ENCODE measurements around the gene S100B.
"Not testable (repeated sequence)": the region's sequence is repeated elsewhere in the genome, so short reads cannot be mapped to it uniquely, and the experiment has no call there.

Gene S100B

DNA sequence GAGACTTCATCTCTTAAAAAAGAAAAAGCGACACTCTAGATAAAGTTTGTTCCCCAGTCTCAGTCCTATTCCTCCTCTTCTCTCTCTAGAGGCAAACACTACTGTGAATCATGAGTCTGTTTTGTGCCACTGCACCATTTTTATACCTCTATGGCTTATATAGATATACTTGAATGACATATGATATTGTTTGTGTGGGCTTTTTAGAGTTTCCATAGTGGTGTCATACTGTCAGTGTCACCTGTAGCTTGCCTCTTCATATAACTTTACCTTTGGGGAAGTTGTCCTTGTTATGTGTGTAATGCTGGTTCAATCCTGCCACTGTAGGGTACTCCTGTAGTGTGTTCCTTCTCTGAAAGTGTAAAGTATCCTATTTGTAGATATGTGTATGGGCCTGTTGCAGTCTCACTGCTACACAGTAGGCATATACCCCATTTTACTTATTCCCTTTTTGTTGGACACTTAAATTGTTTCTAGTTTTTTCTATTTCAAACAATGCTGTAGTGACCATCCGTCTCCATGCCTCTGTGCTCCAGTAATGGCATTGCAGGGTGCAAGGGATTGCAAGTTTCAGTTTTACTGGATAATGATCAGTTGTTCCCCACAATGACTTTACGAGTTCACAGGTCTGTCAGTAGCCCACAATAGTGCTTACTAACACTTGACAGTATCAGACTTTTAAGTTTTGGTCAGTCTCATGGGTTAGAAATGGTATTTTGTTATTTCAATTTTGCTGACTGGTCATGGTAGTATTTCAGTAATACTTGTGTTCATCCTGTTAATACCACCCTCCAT is 33.3 kb upstream of the S100B start:
- Histone ChIP-seq H3K9me3 (ENCODE audit: control insufficient read depth, low read length) (no peaks in the 10 kb centered on the region), H3K4me1 (ENCODE audit: control insufficient read depth, insufficient read depth, low read length) (peaks cover 17% of the 10 kb centered on the region), H3K27me3 (ENCODE audit: control insufficient read depth, insufficient read depth, low read length) (no peaks in the 10 kb centered on the region), H3K36me3 (ENCODE audit: control insufficient read depth, insufficient read depth, low read length) (no peaks in the 10 kb centered on the region), H3K9ac (ENCODE audit: low read length) (no peak overlapping the region), H3K4me3 (ENCODE audit: low read length) (no peak overlapping the region)

DNA sequence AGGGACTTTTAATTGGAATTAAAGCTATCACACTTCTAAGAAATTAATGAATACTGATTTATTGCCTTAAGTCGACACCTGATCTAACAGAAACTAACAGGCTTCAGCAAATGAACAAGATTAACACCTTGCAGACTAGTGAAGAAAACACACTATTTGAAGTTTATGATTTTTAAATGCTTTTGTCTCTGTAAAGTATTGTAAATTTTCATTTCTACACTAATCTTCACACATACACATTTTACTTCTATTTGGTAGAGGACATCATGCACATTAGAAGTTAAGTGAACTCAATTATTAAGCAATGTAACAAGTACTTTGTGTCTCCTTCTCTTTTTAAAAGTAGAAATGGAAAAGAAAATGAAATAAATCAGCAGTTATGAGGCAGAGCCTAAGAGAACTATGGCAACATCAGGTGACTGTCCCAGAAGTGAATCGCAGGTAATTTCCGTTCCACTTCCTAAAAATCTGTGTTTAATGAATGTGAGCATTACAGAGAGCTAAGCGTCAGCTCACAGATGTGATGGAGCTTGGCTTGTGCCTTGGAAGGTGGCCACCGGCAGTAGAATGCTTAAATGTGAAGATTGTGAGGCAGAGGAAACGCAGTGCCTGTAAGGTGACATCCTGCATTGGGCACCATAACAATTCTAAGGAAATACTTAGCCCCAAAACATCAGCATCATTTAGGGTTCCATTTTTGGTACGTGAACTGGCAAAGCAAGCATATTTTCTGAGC is 31.8 kb upstream of the S100B start:
- Histone ChIP-seq H3K9me3 (ENCODE audit: control insufficient read depth, low read length) (no peaks in the 10 kb centered on the region), H3K4me1 (ENCODE audit: control insufficient read depth, insufficient read depth, low read length) (peaks cover 17% of the 10 kb centered on the region), H3K27me3 (ENCODE audit: control insufficient read depth, insufficient read depth, low read length) (no peaks in the 10 kb centered on the region), H3K4me3 (ENCODE audit: low read length) (peak overlapping the region; percentile 83), H3K36me3 (ENCODE audit: control insufficient read depth, insufficient read depth, low read length) (no peaks in the 10 kb centered on the region), H3K9ac (ENCODE audit: low read length) (peak overlapping the region; percentile 87)

DNA sequence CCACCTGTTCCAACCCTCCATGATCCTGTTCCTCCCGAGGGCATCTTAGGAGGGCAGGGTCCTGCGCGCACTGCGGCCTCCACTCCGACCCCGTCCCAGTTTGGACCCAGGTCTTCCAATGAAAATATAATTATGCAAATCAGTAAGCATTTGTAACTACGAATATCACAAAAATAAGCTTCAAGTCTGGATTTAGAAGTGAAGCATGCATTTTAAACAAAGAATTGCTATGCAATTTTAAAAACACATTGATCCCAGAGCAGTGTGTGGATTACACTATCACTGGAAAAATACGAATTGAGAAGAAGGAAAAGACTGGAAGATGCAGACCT is 31.3 kb upstream of the S100B start:
- H3K4me1 ChIP-seq (ENCODE audit: control insufficient read depth, insufficient read depth, low read length): peaks cover 17% of the 10 kb centered on the region
- H3K4me3 ChIP-seq (ENCODE audit: low read length): peak overlapping the region; percentile 83
- H3K36me3 ChIP-seq (ENCODE audit: control insufficient read depth, insufficient read depth, low read length): no peaks in the 10 kb centered on the region
- no peaks in the 10 kb centered on the region for H3K27me3 ChIP-seq (ENCODE audit: control insufficient read depth, insufficient read depth, low read length)
- no peaks in the 10 kb centered on the region for H3K9me3 ChIP-seq (ENCODE audit: control insufficient read depth, low read length)
- peak overlapping the region; percentile 87 for H3K9ac ChIP-seq (ENCODE audit: low read length)

DNA sequence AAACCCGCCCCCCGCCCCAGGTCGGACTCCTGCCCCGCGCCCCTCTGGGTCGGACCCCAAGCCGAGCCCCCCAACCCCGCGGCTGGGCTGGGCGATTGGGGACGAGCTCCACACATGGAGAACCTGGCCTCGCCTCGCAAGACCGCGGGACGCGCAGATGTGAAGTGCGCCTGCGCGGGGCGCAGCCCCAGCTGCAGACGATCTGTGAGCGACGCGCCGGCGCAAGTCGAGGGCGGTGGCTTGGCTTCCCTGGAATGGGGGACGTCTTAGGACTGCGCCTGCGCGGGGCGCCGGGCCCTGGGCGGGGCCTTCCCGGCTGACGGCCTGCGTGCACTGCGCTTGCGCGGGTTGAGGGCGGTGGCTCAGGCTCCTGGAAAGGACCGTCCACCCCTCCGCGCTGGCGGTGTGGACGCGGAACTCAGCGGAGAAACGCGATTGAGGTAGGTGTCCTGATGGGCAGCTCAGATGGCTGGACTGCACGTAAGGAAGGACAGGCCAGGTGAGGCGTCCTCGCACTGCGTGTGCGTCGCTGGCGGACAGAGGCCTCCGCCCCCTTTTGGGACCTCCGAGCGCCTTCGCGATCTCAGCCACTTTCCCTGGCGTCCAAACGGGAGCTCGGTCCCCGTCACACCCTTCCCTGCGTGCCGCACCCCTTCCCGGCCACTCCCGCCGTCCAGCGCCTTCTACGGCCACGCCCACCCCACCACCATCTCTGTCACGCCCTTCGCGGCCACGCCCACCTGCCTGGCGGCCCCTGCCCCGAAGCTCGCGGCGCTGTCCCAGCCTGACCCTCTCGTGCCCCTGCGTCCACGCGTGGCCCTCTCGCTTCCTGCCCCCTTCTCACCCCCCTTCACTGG is 30.7 kb upstream of the S100B start, which contains the start of gene PRMT2:
TSS of gene PRMT2 (plus strand) at position 351 of the 857 bp plus-strand sequence. CDS start 1,278 bp downstream, outside the sequence.
- Histone ChIP-seq H3K4me3 (ENCODE audit: low read length) (peak within 1 kb of the TSS; percentile 83), H3K9me3 (ENCODE audit: control insufficient read depth, low read length) (no peaks in the 10 kb centered on the region), H3K9ac (ENCODE audit: low read length) (peak within 1 kb of the TSS; percentile 87), H3K4me1 (ENCODE audit: control insufficient read depth, insufficient read depth, low read length) (peaks cover 17% of the 10 kb centered on the region), H3K27me3 (ENCODE audit: control insufficient read depth, insufficient read depth, low read length) (no peaks in the 10 kb centered on the region), H3K36me3 (ENCODE audit: control insufficient read depth, insufficient read depth, low read length) (no peaks in the 10 kb centered on the region)

DNA sequence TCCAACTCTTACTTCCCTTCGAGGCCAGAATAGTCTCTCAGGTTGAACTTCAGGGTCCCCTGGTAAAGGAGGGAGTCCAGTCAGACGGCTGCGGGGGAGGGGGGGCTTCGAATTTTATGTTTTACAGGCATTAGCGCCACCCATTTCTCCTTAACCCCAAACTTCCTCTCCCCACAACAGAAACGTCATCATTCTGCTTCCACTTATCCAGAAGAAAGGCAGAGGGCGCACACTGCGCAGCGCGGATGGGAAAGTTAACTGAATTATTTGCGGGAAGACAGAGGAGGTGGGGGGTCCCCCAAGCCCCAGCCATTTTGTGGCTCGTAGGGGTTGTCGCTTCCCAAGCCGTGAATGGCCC is 30.1 kb upstream of the S100B start:
- peaks cover 17% of the 10 kb centered on the region for H3K4me1 ChIP-seq (ENCODE audit: control insufficient read depth, insufficient read depth, low read length)
- H3K4me3 ChIP-seq (ENCODE audit: low read length): peak overlapping the region; percentile 83
- H3K27me3 ChIP-seq (ENCODE audit: control insufficient read depth, insufficient read depth, low read length): no peaks in the 10 kb centered on the region
- peak overlapping the region; percentile 87 for H3K9ac ChIP-seq (ENCODE audit: low read length)
- no peaks in the 10 kb centered on the region for H3K36me3 ChIP-seq (ENCODE audit: control insufficient read depth, insufficient read depth, low read length)
- H3K9me3 ChIP-seq (ENCODE audit: control insufficient read depth, low read length): no peaks in the 10 kb centered on the region

DNA sequence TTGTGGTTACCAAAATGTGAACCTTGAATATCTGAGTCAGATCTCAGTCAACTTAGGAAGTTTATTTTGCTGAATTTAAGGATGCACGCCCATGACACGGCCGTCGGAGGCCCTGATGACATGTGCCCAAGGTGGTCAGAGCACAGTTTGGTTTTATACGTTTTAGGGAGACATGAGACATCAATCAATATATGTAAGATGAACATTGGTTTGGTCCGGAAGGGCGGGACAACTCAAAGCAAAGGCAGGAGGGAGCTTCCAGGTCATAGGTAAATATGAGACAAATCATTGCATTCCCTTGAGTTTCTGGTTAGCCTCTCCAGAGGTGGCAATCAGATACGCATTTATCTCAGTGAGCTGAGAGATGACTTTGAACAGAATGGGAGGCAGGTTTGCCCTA is 29.5 kb upstream of the S100B start:
- Histone ChIP-seq H3K4me3 (ENCODE audit: low read length) (peak overlapping the region; percentile 83), H3K36me3 (ENCODE audit: control insufficient read depth, insufficient read depth, low read length) (no peaks in the 10 kb centered on the region), H3K9me3 (ENCODE audit: control insufficient read depth, low read length) (no peaks in the 10 kb centered on the region), H3K27me3 (ENCODE audit: control insufficient read depth, insufficient read depth, low read length) (no peaks in the 10 kb centered on the region), H3K4me1 (ENCODE audit: control insufficient read depth, insufficient read depth, low read length) (peaks cover 17% of the 10 kb centered on the region), H3K9ac (ENCODE audit: low read length) (peak overlapping the region; percentile 87)

DNA sequence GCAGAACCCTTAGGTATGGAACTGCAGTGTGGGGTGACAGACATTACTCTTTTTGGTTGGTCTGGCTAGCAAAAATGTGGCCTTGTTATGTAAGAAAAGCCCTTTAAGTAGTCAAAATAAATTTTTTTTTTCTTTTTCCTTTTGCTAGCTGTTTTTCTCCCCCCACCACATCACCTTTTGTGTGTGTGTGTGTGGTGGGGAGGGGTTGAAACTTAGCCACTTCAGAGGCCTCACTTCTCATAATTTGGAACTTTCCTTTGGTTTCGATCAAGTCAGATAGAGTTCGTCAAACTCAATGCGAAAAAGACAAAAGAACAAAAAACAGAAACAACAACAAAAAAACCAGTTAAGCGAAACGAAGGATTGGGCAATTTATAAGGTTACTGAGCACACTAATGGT is 28.7 kb upstream of the S100B start:
- H3K27me3 ChIP-seq (ENCODE audit: control insufficient read depth, insufficient read depth, low read length): no peaks in the 10 kb centered on the region
- no peaks in the 10 kb centered on the region for H3K36me3 ChIP-seq (ENCODE audit: control insufficient read depth, insufficient read depth, low read length)
- H3K4me1 ChIP-seq (ENCODE audit: control insufficient read depth, insufficient read depth, low read length): peaks cover 17% of the 10 kb centered on the region
- no peak overlapping the region for H3K4me3 ChIP-seq (ENCODE audit: low read length)
- no peak overlapping the region for H3K9ac ChIP-seq (ENCODE audit: low read length)
- H3K9me3 ChIP-seq (ENCODE audit: control insufficient read depth, low read length): no peaks in the 10 kb centered on the region

DNA sequence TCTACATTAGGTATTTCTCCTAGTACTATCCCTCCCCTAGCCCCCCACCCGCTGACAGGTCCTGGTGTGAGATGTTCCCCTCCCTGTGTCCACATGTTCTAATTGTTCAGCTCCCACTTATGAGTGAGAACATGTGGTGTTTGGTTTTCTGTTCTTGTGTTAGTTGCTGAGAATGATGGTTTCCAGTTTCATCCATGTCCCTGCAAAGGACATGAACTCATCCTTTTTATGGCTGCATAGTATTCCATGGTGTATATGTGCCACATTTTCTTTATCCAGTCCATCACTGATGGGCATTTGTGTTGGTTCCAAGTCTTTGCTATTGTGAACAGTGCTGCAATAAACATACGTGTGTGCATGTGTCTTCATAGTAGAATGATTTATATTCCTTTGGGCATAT is 26.0 kb upstream of the S100B start:
- H3K36me3 ChIP-seq (ENCODE audit: control insufficient read depth, insufficient read depth, low read length): not testable (repeated sequence)

DNA sequence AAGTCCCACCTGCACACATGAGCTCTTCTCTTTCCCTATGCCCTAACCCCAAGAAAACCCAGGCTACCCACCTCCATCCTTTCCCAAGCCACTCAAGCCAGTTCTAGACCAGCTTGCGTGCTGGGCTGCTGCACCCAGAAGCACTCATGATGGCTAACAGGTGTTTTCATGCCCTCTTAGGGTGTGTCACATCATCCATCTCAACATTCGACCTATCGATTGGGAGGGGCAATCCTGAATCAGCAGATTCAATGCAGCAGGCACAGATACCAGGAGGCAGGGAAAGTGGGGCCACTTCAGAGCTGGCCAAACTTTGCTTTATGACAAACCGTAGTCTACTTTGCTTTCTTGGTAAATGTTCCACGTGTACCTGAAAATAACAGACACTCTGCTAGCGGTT is 24.0 kb upstream of the S100B start:
- Histone ChIP-seq H3K27me3 (ENCODE audit: control insufficient read depth, insufficient read depth, low read length) (no peaks in the 10 kb centered on the region), H3K4me1 (ENCODE audit: control insufficient read depth, insufficient read depth, low read length) (no peaks in the 10 kb centered on the region), H3K9me3 (ENCODE audit: control insufficient read depth, low read length) (no peaks in the 10 kb centered on the region), H3K4me3 (ENCODE audit: low read length) (no peak overlapping the region), H3K36me3 (ENCODE audit: control insufficient read depth, insufficient read depth, low read length) (no peaks in the 10 kb centered on the region), H3K9ac (ENCODE audit: low read length) (no peak overlapping the region)

More for the DNA sequence above, 26.0 kb upstream of the S100B start:
- H3K4me3 ChIP-seq (ENCODE audit: low read length); H3K9ac ChIP-seq (ENCODE audit: low read length); H3K27me3 ChIP-seq (ENCODE audit: control insufficient read depth, insufficient read depth, low read length); H3K4me1 ChIP-seq (ENCODE audit: control insufficient read depth, insufficient read depth, low read length); H3K9me3 ChIP-seq (ENCODE audit: control insufficient read depth, low read length): not testable (repeated sequence)

DNA sequence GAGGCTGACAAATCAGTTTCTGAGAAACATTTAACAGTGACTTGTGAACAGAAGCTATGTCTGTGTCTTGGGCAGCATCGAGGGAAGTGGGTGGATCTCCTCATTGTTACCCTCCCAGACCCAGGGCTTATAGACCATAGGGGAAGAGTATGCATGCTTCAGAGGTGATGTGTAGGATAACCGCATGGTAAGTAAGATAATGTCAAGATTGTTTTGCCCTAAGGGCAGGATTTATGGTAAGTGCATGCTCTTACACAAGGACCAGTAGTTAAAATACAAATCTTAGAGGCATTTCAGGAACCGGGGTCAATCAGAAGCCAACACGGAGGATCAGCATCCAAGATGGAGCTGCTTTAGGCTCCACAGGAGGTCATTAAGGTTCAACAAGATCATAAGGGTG is 22.8 kb upstream of the S100B start:
- no peak overlapping the region for H3K4me3 ChIP-seq (ENCODE audit: low read length)
- H3K9me3 ChIP-seq (ENCODE audit: control insufficient read depth, low read length): no peaks in the 10 kb centered on the region
- no peaks in the 10 kb centered on the region for H3K36me3 ChIP-seq (ENCODE audit: control insufficient read depth, insufficient read depth, low read length)
- H3K27me3 ChIP-seq (ENCODE audit: control insufficient read depth, insufficient read depth, low read length): no peaks in the 10 kb centered on the region
- no peaks in the 10 kb centered on the region for H3K4me1 ChIP-seq (ENCODE audit: control insufficient read depth, insufficient read depth, low read length)
- no peak overlapping the region for H3K9ac ChIP-seq (ENCODE audit: low read length)

DNA sequence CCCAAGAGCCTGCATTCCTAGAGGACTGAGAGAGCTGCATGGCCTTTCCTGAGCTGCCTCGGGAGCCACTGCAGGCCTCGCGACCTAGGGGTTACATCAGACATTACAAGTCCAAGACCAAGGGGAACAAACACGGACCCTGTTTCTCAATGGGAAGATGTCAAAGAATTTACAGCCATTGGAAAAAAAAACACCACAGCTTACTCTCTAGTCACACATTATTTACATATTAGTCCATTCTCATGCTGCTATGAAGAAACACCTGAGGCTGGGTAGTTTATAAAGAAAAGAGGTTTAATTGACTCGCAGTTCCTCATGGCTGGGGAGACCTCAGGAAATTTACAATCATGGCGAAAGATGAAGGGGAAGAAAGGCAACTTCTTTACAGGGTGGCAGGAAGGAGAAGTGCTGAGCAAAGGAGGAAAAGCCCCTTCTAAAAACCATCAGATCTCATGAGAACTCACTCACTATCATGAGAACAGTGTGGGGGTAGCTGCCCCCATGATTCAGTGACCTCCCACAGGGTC is 22.2 kb upstream of the S100B start:
- no peaks in the 10 kb centered on the region for H3K36me3 ChIP-seq (ENCODE audit: control insufficient read depth, insufficient read depth, low read length)
- no peaks in the 10 kb centered on the region for H3K27me3 ChIP-seq (ENCODE audit: control insufficient read depth, insufficient read depth, low read length)
- no peak overlapping the region for H3K4me3 ChIP-seq (ENCODE audit: low read length)
- H3K9ac ChIP-seq (ENCODE audit: low read length): no peak overlapping the region
- H3K9me3 ChIP-seq (ENCODE audit: control insufficient read depth, low read length): no peaks in the 10 kb centered on the region
- peaks cover under 1% of the 10 kb centered on the region for H3K4me1 ChIP-seq (ENCODE audit: control insufficient read depth, insufficient read depth, low read length)

DNA sequence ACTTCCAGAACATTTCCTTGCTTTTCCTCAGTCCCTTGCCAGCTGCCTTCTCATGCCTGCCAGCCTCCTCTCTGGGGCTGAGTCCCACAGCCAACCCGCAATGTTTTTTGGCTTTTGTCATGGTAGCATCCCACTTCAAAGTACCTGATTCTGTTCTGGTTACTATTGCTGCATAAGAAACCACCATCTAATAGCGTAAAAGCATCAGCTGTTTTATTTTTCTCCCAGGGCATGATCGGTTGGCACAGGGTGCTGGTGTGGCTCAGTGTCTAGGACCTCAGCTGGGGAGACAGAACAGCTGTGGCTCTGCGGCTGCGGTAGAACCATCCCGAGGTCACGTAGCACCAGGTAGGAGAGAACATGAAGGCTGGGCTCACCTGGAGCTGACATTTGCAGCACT is 21.7 kb upstream of the S100B start:
- no peak overlapping the region for H3K9ac ChIP-seq (ENCODE audit: low read length)
- H3K4me3 ChIP-seq (ENCODE audit: low read length): no peak overlapping the region
- H3K27me3 ChIP-seq (ENCODE audit: control insufficient read depth, insufficient read depth, low read length): no peaks in the 10 kb centered on the region
- peaks cover 6% of the 10 kb centered on the region for H3K4me1 ChIP-seq (ENCODE audit: control insufficient read depth, insufficient read depth, low read length)
- H3K9me3 ChIP-seq (ENCODE audit: control insufficient read depth, low read length): no peaks in the 10 kb centered on the region
- H3K36me3 ChIP-seq (ENCODE audit: control insufficient read depth, insufficient read depth, low read length): no peaks in the 10 kb centered on the region

All from mucosa of stomach (tissue), 1 donor.